UCSD-AML1 (cell line): ENCODE data around the gene HADHB.
"Not testable (repeated sequence)": the region's sequence is repeated elsewhere in the genome, so short reads cannot be mapped to it uniquely, and the experiment has no call there.

Experiments
- DNase-seq: peaks from one replicate; lab custom pipeline; 2025; ENCODE audit not compliant: unreplicated experiment; lab: John Stamatoyannopoulos, UW

The HADHB gene

DNA sequence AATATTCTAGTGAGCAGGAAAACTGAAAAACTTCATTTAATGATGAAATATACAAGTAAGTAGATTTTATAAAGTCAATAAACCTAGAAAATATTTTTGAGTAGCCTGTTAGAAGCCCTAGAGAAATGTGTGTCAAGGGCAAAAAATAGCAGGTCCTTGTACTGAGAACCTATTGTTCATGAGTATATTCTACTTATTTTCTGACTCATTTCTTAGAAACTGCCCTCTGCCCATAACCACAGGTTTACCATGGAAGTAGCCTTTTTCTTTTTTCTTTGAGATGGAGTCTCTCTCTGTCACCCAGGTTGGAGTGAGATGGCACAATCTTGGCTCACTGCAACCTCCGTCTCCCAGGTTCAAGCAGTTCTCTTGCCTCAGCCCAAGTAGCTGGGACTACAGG, 81.8 kb downstream of the HADHB start:
- no peak for DNase-seq

- no peak for DNase-seq
Measured at GRCh38 chr2:26327291-26328272, 82.8 kb downstream of the HADHB start.

DNA sequence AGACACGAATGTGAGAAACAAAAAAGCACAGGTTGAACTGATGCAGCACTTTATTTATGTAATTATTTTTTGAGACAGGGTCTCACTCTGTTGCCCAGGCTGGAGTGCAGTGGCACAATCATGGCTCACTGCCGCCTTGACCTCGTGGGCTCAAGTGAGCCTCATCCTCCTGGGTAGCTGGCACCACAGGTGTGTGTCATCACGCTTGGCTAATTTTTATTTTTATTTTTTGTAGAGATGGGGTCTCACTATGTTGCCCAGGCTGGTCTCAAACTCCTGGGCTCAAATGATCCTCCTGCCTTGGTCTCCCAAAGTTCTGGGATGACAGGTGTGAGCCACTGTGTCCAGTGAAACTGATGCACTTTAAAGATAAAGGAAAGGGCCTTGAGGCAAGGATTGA, 84.3 kb downstream of the HADHB start:
- not testable (repeated sequence) for DNase-seq

DNA sequence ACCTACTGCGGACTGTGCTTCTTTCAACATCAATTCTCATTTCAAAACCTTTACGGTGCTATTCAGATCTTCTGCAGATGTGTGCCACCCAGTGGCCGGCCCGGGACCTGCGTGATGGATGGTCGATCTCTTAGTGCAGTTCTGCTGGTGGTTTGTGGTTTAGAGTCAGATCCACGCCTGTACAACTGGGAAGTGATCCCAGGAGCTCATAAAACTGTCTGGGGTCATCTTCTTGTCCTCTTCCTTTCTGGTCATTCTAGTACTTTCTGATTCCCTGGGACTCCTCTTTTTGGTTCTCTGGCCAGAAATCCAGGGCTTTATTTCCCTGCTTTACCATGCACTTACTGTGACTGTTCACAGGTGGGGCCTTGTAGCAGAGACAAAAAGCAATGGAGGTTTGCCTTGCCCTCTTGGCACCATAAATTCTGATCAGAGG, 85.4 kb downstream of the HADHB start:
- peak; percentile 87 for DNase-seq

DNA sequence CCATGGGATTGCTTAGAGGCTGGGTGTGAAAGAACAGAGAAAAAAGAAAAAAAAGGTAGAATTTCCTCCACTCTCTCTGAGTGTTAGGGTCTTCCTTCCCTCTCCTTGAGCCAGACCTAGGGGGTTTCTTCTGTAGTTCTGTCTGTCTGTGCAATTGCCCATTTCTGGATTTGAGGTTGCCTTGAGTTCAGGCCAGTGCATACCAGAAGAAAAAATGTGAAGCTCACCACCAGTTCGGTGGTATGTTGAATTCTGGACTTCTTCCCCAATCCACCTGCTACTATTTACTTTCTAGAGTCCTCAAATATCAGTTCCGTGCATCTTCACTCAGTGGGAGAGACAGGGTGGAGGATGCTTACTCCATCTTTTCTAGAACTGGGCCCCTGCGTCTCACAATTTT, 85.9 kb downstream of the HADHB start:
- no peak for DNase-seq

- DNase-seq, result not testable (repeated sequence)
Measured at GRCh38 chr2:26331321-26331720, 86.6 kb downstream of the HADHB start.

DNA sequence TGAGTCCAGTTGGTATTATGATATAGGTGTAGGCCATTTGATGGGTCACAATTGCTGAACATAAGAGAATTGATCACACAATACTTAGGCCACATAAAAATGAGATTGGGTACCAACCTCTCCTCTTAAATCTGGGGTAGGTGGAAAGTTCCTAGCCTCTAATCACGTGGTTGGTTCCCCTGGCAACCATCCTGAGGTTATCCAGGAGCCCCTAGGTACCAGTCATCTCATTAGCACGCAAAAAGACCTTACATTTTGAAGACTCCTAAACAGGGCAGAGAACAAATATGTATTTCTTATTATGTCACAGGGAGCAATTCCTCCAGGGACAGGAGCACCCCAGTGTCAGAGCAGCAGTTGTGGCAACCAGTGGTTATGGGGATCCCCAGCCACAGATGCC, 88.6 kb downstream of the HADHB start:
- DNase-seq, result no peak

- DNase-seq, result no peak
Measured at GRCh38 chr2:26335231-26335630, 90.5 kb downstream of the HADHB start.

- DNase-seq, result no peak
Measured at GRCh38 chr2:26336719-26337118, 92.0 kb downstream of the HADHB start.

GRCh38 chr2:26337298-26337697, 92.6 kb downstream of the HADHB start:
- no peak for DNase-seq
